SU-DHL-6 (cell line): ENCODE results near the gene SKA2.
A peak's percentile ranks its signal among the peaks of the same experiment; 100 is the strongest.

Source experiments
- H2AFZ ChIP-seq: fragments of 200-600 bp; sonication (generic); 2 replicates; pipeline ENCODE4 v1.6.1; 2014; ENCODE audit warnings: low read depth, mild to moderate bottlenecking, moderate library complexity, mixed read lengths, antibody characterized with exemption, low read length; ENCODE audit not compliant: severe bottlenecking
- H3F3A ChIP-seq: fragments of 200-600 bp; shearing (Covaris generic); 2 replicates; pipeline ENCODE4 v1.6.0; 2016; ENCODE audit warnings: antibody characterized with exemption, mild to moderate bottlenecking; ENCODE audit not compliant: insufficient read depth
- H3K27ac ChIP-seq: fragments of 200-600 bp; sonication (generic); 2 replicates; pipeline ENCODE4 v1.5.1; 2016; ENCODE audit warnings: low read depth, mild to moderate bottlenecking, low read length, moderate library complexity, mixed read lengths
- H3K27me3 ChIP-seq: fragments of 200-600 bp; sonication (generic), shearing (Covaris generic); 2 replicates; pipeline ENCODE4 v1.6.0; 2014; ENCODE audit warnings: mild to moderate bottlenecking, low read length
- H3K36me3 ChIP-seq: fragments of 200-600 bp; sonication (generic); 2 replicates; pipeline ENCODE4 v1.6.1; 2014; ENCODE audit warnings: mild to moderate bottlenecking, low read length, mixed read lengths
- H3K4me2 ChIP-seq: fragments of 300-600, 200-600 bp; shearing (Covaris generic), sonication (generic); 2 replicates; pipeline ENCODE4 v1.6.0; 2014; ENCODE audit warnings: low read length, low read depth, mild to moderate bottlenecking; ENCODE audit not compliant: poor library complexity, severe bottlenecking
- H3K4me3 ChIP-seq: fragments of 200-600 bp; sonication (generic); 2 replicates; pipeline ENCODE4 v1.5.1; 2014; ENCODE audit warnings: antibody characterized with exemption, low read length, mild to moderate bottlenecking, mixed read lengths; ENCODE audit not compliant: insufficient read depth, poor library complexity, severe bottlenecking
- H3K79me2 ChIP-seq: fragments of 200-600 bp; sonication (generic); 2 replicates; pipeline ENCODE4 v1.6.1; 2014; ENCODE audit warnings: mild to moderate bottlenecking, low read length, moderate library complexity; ENCODE audit not compliant: insufficient read depth
- H3K9ac ChIP-seq: fragments of 200-600 bp; sonication (generic); 2 replicates; pipeline ENCODE4 v1.7.0; 2014; ENCODE audit warnings: mild to moderate bottlenecking, low read length
- H3K9me2 ChIP-seq: fragments of 200-600 bp; sonication (generic); replicated peaks from 2 replicates; pipeline ENCODE4 v1.6.1; 2014; ENCODE audit warnings: low read length; ENCODE audit not compliant: insufficient read depth
- H3K9me3 ChIP-seq: fragments of 200-600 bp; sonication (generic); 2 replicates; pipeline ENCODE4 v1.6.1; 2014; ENCODE audit warnings: low read length, mixed read lengths; ENCODE audit not compliant: insufficient read depth
- H4K20me1 ChIP-seq: fragments of 200-600 bp; sonication (generic); 2 replicates; pipeline ENCODE4 v1.6.1; 2014; ENCODE audit warnings: low read depth, mild to moderate bottlenecking, antibody characterized with exemption, low read length, moderate library complexity, mixed read lengths
- CTCF ChIP-seq: fragments of 200-600 bp; sonication (generic); IDR thresholded peaks from one replicate; pipeline ENCODE4 v1.5.1; 2017; ENCODE audit warnings: antibody characterized with exemption, mild to moderate bottlenecking, low read length, moderate library complexity; ENCODE audit not compliant: insufficient read depth, poor library complexity, severe bottlenecking
- EZH2phosphoT487 ChIP-seq: fragments of 200-600 bp; sonication (generic), shearing (Covaris generic); conservative IDR thresholded peaks from 2 replicates; pipeline ENCODE4 v1.6.1; 2018; ENCODE audit warnings: mild to moderate bottlenecking, antibody characterized with exemption, low read length, moderate library complexity, mixed read lengths

The SKA2 gene

GRCh38 chr17:59149841-59150511 is 5.0 kb downstream of the SKA2 start:
- H3F3A ChIP-seq, result peaks cover 20% of the 10 kb centered on the region
- H3K9ac ChIP-seq, result no peak overlapping the region
- no peaks in the 10 kb centered on the region for H3K9me3 ChIP-seq
- no peaks in the 10 kb centered on the region for H3K27me3 ChIP-seq
- no peak for TF ChIP-seq EZH2phosphoT487
- no peak overlapping the region for H3K4me3 ChIP-seq
- H3K27ac ChIP-seq, result no peak overlapping the region; the same call in 1 of the 2 replicates
- H3K36me3 ChIP-seq, result peaks cover 5% of the 10 kb centered on the region; the same call in 1 of the 2 replicates
- H2AFZ ChIP-seq, result no peak overlapping the region
- H3K4me2 ChIP-seq, result peak overlapping the region; percentile 100
- H3K9me2 ChIP-seq, result no peaks in the 10 kb centered on the region
- peaks cover 99% of the 10 kb centered on the region for H3K79me2 ChIP-seq
- H4K20me1 ChIP-seq, result peaks cover 12% of the 10 kb centered on the region

GRCh38 chr17:59149051-59149450 is 5.9 kb downstream of the SKA2 start:
- H3K79me2 ChIP-seq, result peaks cover 100% of the 10 kb centered on the region
- no peak overlapping the region for H3K9ac ChIP-seq
- H3K27ac ChIP-seq, result no peak overlapping the region
- H3K36me3 ChIP-seq, result peaks cover 5% of the 10 kb centered on the region; the same call in 1 of the 2 replicates
- no peak overlapping the region for H2AFZ ChIP-seq
- no peaks in the 10 kb centered on the region for H3K27me3 ChIP-seq
- H3K4me2 ChIP-seq, result peak overlapping the region; percentile 4
- TF ChIP-seq EZH2phosphoT487 (no peak), CTCF (no peak)
- peaks cover 20% of the 10 kb centered on the region for H3F3A ChIP-seq
- H3K9me3 ChIP-seq, result no peaks in the 10 kb centered on the region
- no peak overlapping the region for H3K4me3 ChIP-seq
- H4K20me1 ChIP-seq, result peaks cover 18% of the 10 kb centered on the region
- H3K9me2 ChIP-seq, result no peaks in the 10 kb centered on the region

- H3K9me3 ChIP-seq, result no peaks in the 10 kb centered on the region
- peaks cover 5% of the 10 kb centered on the region; the same call in 1 of the 2 replicates for H3F3A ChIP-seq
- TF ChIP-seq CTCF (no peak), EZH2phosphoT487 (no peak)
- H3K36me3 ChIP-seq, result peaks cover 5% of the 10 kb centered on the region; the same call in 1 of the 2 replicates
- peaks cover 18% of the 10 kb centered on the region for H4K20me1 ChIP-seq
- H3K4me3 ChIP-seq, result no peak overlapping the region
- no peak overlapping the region for H3K27ac ChIP-seq
- H3K79me2 ChIP-seq, result peaks cover 99% of the 10 kb centered on the region
- no peak overlapping the region for H3K9ac ChIP-seq
- H3K27me3 ChIP-seq, result no peaks in the 10 kb centered on the region
- no peak overlapping the region for H3K4me2 ChIP-seq
- H3K9me2 ChIP-seq, result no peaks in the 10 kb centered on the region
- H2AFZ ChIP-seq, result no peak overlapping the region
These were observed 9.4 kb downstream of the SKA2 start for GRCh38 chr17:59145571-59146096.

GRCh38 chr17:59141860-59142259 is 13.1 kb downstream of the SKA2 start:
- no peak overlapping the region for H2AFZ ChIP-seq
- 0 out of 2 replicates have a peak, but pooled peaks cover 4% of the 10 kb centered on the region for H3F3A ChIP-seq
- peaks cover 99% of the 10 kb centered on the region for H3K79me2 ChIP-seq
- H4K20me1 ChIP-seq, result peaks cover 24% of the 10 kb centered on the region
- no peaks in the 10 kb centered on the region for H3K9me2 ChIP-seq
- H3K9ac ChIP-seq, result no peak overlapping the region
- H3K36me3 ChIP-seq, result no peaks in the 10 kb centered on the region; the same call in 1 of the 2 replicates
- no peak overlapping the region for H3K4me2 ChIP-seq
- TF ChIP-seq CTCF, result no peak
- TF ChIP-seq EZH2phosphoT487, result no peak
- no peak overlapping the region for H3K4me3 ChIP-seq
- no peaks in the 10 kb centered on the region for H3K27me3 ChIP-seq
- H3K27ac ChIP-seq, result no peak overlapping the region
- H3K9me3 ChIP-seq, result no peaks in the 10 kb centered on the region
